OCI-LY1 (cell line): ENCODE results near the gene JPT1.
"Not testable (repeated sequence)": the region's sequence is repeated elsewhere in the genome, so short reads cannot be mapped to it uniquely, and the experiment has no call there.

ENCODE experiments used
- EZH2 ChIP-seq: fragments of 200-600 bp; sonication (generic), shearing (Covaris generic); IDR thresholded peaks from 2 replicates; pipeline ENCODE4 v1.8.0; 2017; ENCODE audit warnings: borderline replicate concordance, mixed run types, mild to moderate bottlenecking, antibody characterized with exemption, low read length, moderate library complexity, mixed read lengths
- TF ChIP-seq, protein P1 (sequence below): fragments of 200-600 bp; sonication (generic), shearing (Covaris generic); IDR thresholded peaks from 2 replicates; pipeline ENCODE4 v1.5.1; 2017; ENCODE audit warnings: mild to moderate bottlenecking, antibody characterized with exemption, low read length, moderate library complexity, mixed read lengths

DNA sequence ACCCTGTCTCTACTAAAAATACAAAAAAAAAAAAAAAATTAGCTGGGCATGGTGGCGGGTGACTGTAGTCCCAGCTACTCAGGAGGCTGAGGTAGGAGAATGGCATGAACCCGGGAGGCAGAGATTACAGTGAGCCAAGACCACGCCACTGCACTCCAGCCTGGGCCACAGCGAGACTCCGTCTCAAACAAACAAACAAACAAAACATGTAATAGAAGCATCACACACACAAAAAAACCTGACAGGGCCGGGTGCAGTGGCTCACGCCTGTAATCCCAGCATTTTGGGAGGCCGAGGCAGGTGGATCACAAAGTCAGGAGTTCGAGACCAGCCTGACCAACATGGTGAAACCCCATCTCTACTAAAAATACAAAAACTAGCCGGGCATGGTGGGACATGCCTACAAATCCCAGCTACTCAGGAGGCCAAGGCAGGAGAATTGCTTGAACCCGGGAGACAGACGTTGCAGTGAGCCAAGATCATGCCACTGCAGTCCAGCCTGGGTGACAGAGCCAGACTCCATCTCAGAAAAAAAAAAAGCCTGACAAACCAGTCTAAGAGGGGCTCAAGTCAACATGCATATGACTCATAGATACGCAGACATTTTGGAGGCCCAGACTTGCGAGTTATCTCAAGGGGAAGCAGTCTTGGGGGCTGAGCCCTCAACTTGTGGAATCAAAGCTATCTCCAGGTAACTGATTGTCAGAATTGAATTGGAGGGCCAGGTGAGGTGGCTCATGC lies 20.5 kb downstream of the JPT1 start:
- TF ChIP-seq, protein P1, sequence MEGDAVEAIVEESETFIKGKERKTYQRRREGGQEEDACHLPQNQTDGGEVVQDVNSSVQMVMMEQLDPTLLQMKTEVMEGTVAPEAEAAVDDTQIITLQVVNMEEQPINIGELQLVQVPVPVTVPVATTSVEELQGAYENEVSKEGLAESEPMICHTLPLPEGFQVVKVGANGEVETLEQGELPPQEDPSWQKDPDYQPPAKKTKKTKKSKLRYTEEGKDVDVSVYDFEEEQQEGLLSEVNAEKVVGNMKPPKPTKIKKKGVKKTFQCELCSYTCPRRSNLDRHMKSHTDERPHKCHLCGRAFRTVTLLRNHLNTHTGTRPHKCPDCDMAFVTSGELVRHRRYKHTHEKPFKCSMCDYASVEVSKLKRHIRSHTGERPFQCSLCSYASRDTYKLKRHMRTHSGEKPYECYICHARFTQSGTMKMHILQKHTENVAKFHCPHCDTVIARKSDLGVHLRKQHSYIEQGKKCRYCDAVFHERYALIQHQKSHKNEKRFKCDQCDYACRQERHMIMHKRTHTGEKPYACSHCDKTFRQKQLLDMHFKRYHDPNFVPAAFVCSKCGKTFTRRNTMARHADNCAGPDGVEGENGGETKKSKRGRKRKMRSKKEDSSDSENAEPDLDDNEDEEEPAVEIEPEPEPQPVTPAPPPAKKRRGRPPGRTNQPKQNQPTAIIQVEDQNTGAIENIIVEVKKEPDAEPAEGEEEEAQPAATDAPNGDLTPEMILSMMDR, result not testable (repeated sequence)
- not testable (repeated sequence) for TF ChIP-seq EZH2
